GM12892 (cell line): ENCODE data around the gene ECPAS.

ENCODE experiments used
- POLR2A ChIP-seq: IDR thresholded peaks from 2 replicates; pipeline ENCODE4 v1.6.1; 2011; ENCODE audit warnings: low read depth, low read length, control low read depth
- POLR2AphosphoS5 ChIP-seq: IDR thresholded peaks from 2 replicates; pipeline ENCODE4 v1.6.1; 2011; ENCODE audit warnings: low read depth, low read length, control low read depth
- TAF1 ChIP-seq: IDR thresholded peaks from 2 replicates; pipeline ENCODE4 v1.6.1; 2011; ENCODE audit warnings: low read depth, mild to moderate bottlenecking, control low read depth, low read length, borderline replicate concordance

DNA sequence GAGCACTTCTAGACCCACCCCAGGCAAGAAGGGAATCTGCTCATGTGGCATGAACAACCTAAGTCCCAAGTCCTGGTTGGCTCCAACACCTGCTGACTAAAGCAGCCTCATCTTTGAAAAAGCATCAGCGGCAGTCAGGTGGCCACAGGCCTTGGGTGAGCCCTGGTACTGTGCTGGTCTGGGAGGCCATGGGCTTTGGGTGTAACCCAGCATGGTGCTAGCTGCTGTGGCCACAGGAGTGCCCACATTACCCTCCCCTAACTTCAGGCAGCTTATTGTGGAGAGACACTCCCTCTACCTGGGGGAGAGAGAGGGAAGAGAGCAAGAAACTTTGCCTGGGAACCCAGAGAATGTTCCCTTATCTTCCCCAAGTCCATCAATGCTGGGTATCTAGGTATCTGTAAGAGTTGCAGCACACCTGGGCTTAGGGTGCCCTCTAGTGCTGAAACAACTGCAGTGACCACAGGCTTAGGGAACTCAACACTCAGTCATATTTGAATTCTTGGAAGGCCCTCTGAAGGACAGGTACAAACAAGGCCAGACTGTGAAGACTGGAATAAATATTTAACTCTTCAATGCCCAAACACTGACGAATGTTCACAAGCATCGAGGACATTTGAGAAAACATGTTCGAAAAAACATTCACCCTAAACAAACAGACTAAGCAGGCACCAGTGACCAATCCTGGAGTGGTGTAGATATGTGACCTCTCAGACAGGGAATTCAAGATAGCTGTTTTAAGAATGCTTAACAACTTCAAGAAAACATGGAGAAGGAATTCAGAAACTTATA is 84.2 kb downstream of the ECPAS start:
- TF ChIP-seq POLR2A: no peak
- TF ChIP-seq TAF1: no peak
- TF ChIP-seq POLR2AphosphoS5: no peak
